ENCODE data around the gene CDC73. TPM values are rescaled to one million over a fixed set of nuclear protein-coding genes. Genes with fewer than 3 reads are reported as not detected.

CDC73 gene
- total RNA-seq, 1 experiment from 2014 or later: 63.2 TPM

DNA sequence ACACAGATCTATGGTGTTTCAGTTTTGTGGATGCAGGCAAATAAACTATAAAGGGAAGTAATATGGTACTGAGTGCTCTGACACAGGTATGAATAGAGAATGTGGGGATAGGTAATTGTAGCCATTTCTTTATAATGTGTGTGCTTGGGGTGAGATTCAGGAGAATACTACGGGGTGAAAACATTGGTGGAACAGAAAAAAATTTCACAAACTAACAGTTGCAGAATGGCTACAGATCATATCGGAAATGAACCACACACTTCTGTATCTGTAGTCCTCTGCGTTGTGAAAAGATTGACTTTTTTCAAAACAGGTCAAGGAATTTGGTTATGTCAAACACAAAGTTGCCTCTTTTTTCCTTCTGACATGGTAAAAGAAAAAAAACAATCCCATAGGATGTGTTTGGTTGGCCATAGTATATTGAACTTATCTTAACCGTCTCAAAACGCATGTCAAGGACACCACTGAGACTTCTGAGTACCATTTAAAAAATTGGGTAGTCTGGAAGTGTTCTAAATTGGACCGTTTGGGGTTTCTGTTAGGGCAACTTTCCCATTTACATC is 1.1 kb upstream of the CDC73 start (continued):
- TF ChIP-seq SIN3A (IDR thresholded peaks at IDR 0.05; ENCODE audit: low read depth): no peak
- TF ChIP-seq ELF1 (IDR thresholded peaks at IDR 0.05; ENCODE audit: borderline replicate concordance, low read depth): no peak

DNA sequence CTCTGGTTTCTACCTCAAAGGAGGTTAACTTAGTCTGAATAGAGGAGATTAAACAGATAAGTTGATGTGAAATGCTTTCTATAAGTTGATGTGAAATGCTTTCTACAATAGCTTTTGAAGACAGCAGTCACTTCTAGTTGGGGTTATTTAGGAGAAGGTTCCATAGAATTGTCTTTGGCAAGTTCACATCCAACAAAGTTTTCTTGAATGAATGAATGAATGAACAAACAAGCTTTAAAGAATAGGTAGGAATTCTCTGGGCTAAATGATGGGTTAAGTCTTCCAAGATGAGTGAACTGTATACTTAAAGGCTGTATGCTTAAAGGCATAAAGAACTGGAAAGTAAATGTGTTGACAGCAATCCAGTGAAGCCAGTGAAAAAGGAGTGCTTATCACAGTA is 1.9 kb downstream of the CDC73 start:
- intact Hi-C loops (cut with micrococcal nuclease): loop anchor here (5.0 to 10.0 kb wide), 2 partner anchors 316 to 649 kb away; partner anchors contain the start of gene RGS2
- DNase-seq (ENCODE audit: low read depth, low spot score) (no peak), ATAC-seq (no peak)
- Histone ChIP-seq H2AFZ (ENCODE audit: low read depth, low read length, poor library complexity, severe bottlenecking) (no peak overlapping the region), H3K27ac (ENCODE audit: low read depth, low read length) (no peak overlapping the region), H3K36me3 (ENCODE audit: control insufficient read depth in 1 of 2, insufficient read depth in 2 of 2, low read length in 2 of 2) (peaks cover 11 to 19% of the 10 kb centered on the region in 2 experiments), H3K4me2 (ENCODE audit: low read length) (peak overlapping the region; percentile 86), H3K9me2 (ENCODE audit: insufficient read depth) (no peaks in the 10 kb centered on the region), H3K9ac (ENCODE audit: low read length) (no peak overlapping the region; the same call in 1 of the 2 replicates), H3K79me2 (ENCODE audit: insufficient read depth, low read length) (peaks cover 67% of the 10 kb centered on the region), H4K20me1 (ENCODE audit: insufficient read depth) (no peaks in the 10 kb centered on the region), H3K4me1 (ENCODE audit: control insufficient read depth in 1 of 2, insufficient read depth in 2 of 2, low read length in 2 of 2) (peaks cover 7 to 17% of the 10 kb centered on the region in 2 experiments), H3K9me3 (ENCODE audit: control insufficient read depth in 1 of 2, insufficient read depth in 1 of 2, low read depth in 1 of 2, low read length in 2 of 2) (no peaks in the 10 kb centered on the region), H3K4me3 (replicated peaks in 1 of 2; ENCODE audit: low read depth in 1 of 2, low read length in 2 of 2) (peak overlapping the region; percentile 76 to 88), H3K27me3 (ENCODE audit: insufficient read depth, low read length) (no peaks in the 10 kb centered on the region)
- ChIA-PET CTCF (interaction anchor here (1.5 kb wide), 1 partner anchor 317 kb away, joined by 3 read pairs; no protein-coding TSS in a partner anchor), RAD21 (ENCODE audit: low non-redundant PET in 1 of 2, low total read pairs in 2 of 2, uncharacterized antibody in 2 of 2, unreplicated experiment in 2 of 2) (no interaction called here), POLR2A (no interaction called here)
- no TSS peak for BruUV-seq (replicated peaks)
- TF ChIP-seq, protein P1, sequence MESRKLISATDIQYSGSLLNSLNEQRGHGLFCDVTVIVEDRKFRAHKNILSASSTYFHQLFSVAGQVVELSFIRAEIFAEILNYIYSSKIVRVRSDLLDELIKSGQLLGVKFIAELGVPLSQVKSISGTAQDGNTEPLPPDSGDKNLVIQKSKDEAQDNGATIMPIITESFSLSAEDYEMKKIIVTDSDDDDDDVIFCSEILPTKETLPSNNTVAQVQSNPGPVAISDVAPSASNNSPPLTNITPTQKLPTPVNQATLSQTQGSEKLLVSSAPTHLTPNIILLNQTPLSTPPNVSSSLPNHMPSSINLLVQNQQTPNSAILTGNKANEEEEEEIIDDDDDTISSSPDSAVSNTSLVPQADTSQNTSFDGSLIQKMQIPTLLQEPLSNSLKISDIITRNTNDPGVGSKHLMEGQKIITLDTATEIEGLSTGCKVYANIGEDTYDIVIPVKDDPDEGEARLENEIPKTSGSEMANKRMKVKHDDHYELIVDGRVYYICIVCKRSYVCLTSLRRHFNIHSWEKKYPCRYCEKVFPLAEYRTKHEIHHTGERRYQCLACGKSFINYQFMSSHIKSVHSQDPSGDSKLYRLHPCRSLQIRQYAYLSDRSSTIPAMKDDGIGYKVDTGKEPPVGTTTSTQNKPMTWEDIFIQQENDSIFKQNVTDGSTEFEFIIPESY (IDR thresholded peaks at IDR 0.05; ENCODE audit: extremely low read depth, insufficient replicate concordance, low read length): no peak
- TF ChIP-seq TCF7L2 (IDR thresholded peaks at IDR 0.05; ENCODE audit: borderline replicate concordance, extremely low read depth, insufficient read depth, insufficient read length) (no peak), CEBPB (IDR thresholded peaks at IDR 0.05; ENCODE audit: low read depth) (no peak), EGR1 (IDR thresholded peaks at IDR 0.05; ENCODE audit: low read depth) (peak; percentile 10; the same call in 1 of the 2 replicates), SIN3A (IDR thresholded peaks at IDR 0.05; ENCODE audit: low read depth) (no peak)
- TF ChIP-seq, protein P2, sequence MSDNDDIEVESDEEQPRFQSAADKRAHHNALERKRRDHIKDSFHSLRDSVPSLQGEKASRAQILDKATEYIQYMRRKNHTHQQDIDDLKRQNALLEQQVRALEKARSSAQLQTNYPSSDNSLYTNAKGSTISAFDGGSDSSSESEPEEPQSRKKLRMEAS (IDR thresholded peaks at IDR 0.05): no peak

All from HCT116 (cell line).